Heart left ventricle (tissue), 16 donors: ENCODE measurements around the gene XG. TPM values are rescaled to one million over a fixed set of nuclear protein-coding genes. Genes with fewer than 3 reads are reported as not detected.

Experiments
- ATAC-seq, 4 donors: fragments of 200-7000 bp; cut with Tn5 transposase; one replicate each; pipeline ENCODE4 v1.9.1; 2020 to 2022; ENCODE audit warnings: moderate library complexity in 4 of 4, mild to moderate bottlenecking in 3 of 4, moderate number of reproducible peaks in 1 of 4
- DNase-seq, 5 donors: peaks; one replicate each; pipeline ENCODE4 v3.0.0-alpha.2; 2020
- H3K27ac ChIP-seq, 12 donors: fragments of 200-600 bp; sonication (generic) in 4 of 12; one replicate each; pipeline versions ENCODE4 v1.5.0 to v1.8.0; 2016 to 2022; ENCODE audit warnings: mild to moderate bottlenecking in 2 of 12
- H3K27me3 ChIP-seq, 9 donors: fragments of 200-600 bp; sonication (generic) in 2 of 9; one replicate each; pipeline versions ENCODE4 v1.5.1 to v1.8.0; 2016 to 2022; ENCODE audit warnings: mild to moderate bottlenecking in 3 of 9
- H3K36me3 ChIP-seq, 9 donors: fragments of 200-600 bp; sonication (generic) in 2 of 9; one replicate each; pipeline versions ENCODE4 v1.5.0 to v1.8.0; 2018 to 2022; ENCODE audit warnings: mild to moderate bottlenecking in 2 of 9
- H3K4me1 ChIP-seq, 12 donors: fragments of 200-600 bp; sonication (generic) in 4 of 12; one replicate each; pipeline versions ENCODE4 v1.5.0 to v1.8.0; 2016 to 2022; ENCODE audit warnings: mild to moderate bottlenecking in 3 of 12
- H3K4me3 ChIP-seq, 12 donors: fragments of 200-600 bp; sonication (generic) in 4 of 12; one replicate each; pipeline versions ENCODE4 v1.5.0 to v1.8.0; 2017 to 2022; ENCODE audit warnings: mild to moderate bottlenecking in 9 of 12, moderate library complexity in 4 of 12
- H3K9me3 ChIP-seq, 12 donors: fragments of 200-600 bp; sonication (generic) in 4 of 12; one replicate each; pipeline versions ENCODE4 v1.5.0 to v1.8.0; 2016 to 2022; ENCODE audit warnings: mild to moderate bottlenecking in 1 of 12
- POLR2A ChIP-seq, 2 donors: fragments of 450-650 bp; IDR thresholded peaks; one replicate each; pipeline ENCODE4 v1.6.1; 2017; ENCODE audit warnings: antibody characterized with exemption in 2 of 2, mild to moderate bottlenecking in 2 of 2, moderate library complexity in 2 of 2
- WGBS, 4 donors: extraction: QIAGEN DNeasy Blood & Tissue Kit in 2 of 4; methylation state at CpG; one replicate each; pipeline versions ENCODE4 v1.1.5 to v1.1.7; 2013 to 2018; 5-methylcytosine and 5-hydroxymethylcytosine counted together
- intact Hi-C, 10 donors: fragments of 100-400 bp; cut with DNase I; formaldehyde crosslinking; loops; one replicate each; pipeline versions ENCODE4 v1.11.1 to v1.14.2; 2022
- polyA plus RNA-seq, 2 donors: library from polyadenylated mRNA; stranded (reverse); fragments of 200-250 nt; gene quantifications; one replicate each; pipeline ENCODE4 v1.2.3, GENCODE V29; 2013
- total RNA-seq, 9 donors: library from RNA; depleted of rRNA in 2 of 9; stranded (reverse); fragments of >200 nt in 2 of 9; fragmentation: NEBNext Ultra II Directional in 3 of 9; extraction: Animal tissue kit (Norgen Biotek cat#: 25700) in 3 of 9; gene quantifications; one replicate each; pipeline versions ENCODE4 v1.1.0 to v1.2.4, GENCODE V29; 2016 to 2023
- TF ChIP-seq, protein P1 (sequence below), 12 donors: fragments of 200-600 bp; sonication (generic) in 4 of 12; IDR thresholded peaks; one replicate each; pipeline versions ENCODE4 v1.5.0 to v1.8.0; 2018 to 2022; ENCODE audit warnings: antibody characterized with exemption in 12 of 12, mild to moderate bottlenecking in 5 of 12
- donor health status: ischemic (EF 13 %, LVEDD 7.1; RV severe dilation, severe dysfunction).
- donor health status: healthy with polysubstance abuse.
- donor health status: DM: no; HTN: yes; CAD: no.
- donor health status: DM: no; HTN: no; CAD: no.
- donor health status: ischemic (EF 25% LVEDD 6.9; RV normal size, moderate dysfunction).
- donor health status: ischemic (EF 25% LVEDD 5.7; RV mildly dilated, moderate dysfunction).
- donor health status: healthy.
- donor health status: DM: yes; HTN: yes; CAD: no.
- donor health status: ischemic (EF 35%, LVEDD 5.7; RV mildly dilated, moderate dysfunction).
- donor health status: nonischemic (EF 11% LVEDD 7.7; RV severe dilation, severe dysfunction).
- donor health status: DM: yes; HTN: yes; CAD: no.
- donor health status: PGD.
- donor health status: ischemic (EF 29% LVEDD 5.4; RV normal size, mild dysfunction).
- donor health status: nonischemic (EF 23%, LVEDD 6.1; RV moderate dilation, normal function).

The XG gene
- total and polyA plus RNA-seq, 11 donors = 0.06 to 0.85 (median 0.54) TPM; not detected in 3

DNA sequence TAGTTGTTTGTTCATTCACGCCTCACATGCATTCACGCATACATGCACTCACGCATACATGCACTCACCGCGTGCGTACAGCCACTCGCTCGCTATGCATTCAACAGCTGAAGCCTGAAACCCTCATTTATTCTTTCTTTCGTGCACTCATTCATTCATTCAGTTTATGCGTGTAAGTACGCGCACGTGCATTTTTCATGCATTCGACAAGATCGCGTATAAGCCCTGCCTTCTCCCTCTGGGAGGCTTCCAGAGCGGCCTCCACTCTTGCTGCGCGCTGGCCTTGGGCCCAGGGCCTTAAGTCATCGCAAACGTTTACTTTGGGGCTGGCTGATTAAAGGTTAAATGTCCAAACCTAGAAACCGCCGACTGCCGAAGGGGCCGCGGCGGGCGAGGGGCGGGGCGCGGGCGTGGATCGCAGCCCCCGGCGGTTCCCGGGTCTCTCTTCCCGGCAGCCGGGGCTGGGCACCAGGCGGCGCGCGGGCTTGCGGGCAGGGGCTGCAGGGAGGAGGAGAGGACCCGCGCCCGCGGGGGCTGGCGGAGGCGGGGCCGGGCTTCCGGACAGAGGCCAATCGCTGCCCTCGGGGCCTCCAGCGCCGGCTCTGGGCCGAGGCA is 76.6 kb downstream of the XG start, which contains the start of gene GYG2:
Gene GYG2 (plus strand): TSS at position 587 of the 615 bp plus-strand sequence. CDS start 1,259 bp downstream, outside the sequence.
- H3K27ac ChIP-seq = no peak within 1 kb of the TSS
- WGBS, 4 donors = 15 to 43% (median 17%) methylated on average over 19 to 56 of the region's 56 CpGs
- peak in 2 of 4 donors; percentile 38 to 40 for ATAC-seq

DNA sequence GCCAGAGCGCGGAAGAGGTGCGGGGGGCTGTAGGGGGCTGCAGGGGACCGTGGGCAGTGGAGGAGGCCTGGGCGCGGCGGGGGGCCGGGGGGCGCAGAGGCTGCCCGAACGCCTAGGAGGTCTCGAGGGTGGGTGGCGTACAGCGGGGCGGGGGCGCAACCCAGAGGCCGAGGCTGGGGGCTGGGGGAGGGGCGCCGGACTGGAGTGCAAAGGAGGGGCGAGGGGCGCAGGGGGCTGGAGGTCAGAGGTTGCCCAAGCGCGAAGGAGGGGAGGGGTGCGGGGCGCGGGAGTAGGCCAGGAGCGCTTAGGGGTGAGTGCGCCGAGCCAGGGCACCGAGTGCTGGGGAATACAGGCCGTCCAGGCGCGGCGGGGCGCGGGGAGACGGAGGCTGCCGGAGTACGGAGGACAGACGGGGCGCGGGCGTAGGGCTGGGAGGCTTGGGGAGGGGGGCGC is 77.1 kb downstream of the XG start:
- H3K36me3 ChIP-seq = no peaks in the 10 kb centered on the region
- WGBS, 4 donors = 2 to 6% (median 3%) methylated on average over 10 to 43 of the region's 44 CpGs
- no peak for DNase-seq
- intact Hi-C loops = no loop called here
- H3K27ac ChIP-seq = no peak overlapping the region
- TF ChIP-seq, protein P1, sequence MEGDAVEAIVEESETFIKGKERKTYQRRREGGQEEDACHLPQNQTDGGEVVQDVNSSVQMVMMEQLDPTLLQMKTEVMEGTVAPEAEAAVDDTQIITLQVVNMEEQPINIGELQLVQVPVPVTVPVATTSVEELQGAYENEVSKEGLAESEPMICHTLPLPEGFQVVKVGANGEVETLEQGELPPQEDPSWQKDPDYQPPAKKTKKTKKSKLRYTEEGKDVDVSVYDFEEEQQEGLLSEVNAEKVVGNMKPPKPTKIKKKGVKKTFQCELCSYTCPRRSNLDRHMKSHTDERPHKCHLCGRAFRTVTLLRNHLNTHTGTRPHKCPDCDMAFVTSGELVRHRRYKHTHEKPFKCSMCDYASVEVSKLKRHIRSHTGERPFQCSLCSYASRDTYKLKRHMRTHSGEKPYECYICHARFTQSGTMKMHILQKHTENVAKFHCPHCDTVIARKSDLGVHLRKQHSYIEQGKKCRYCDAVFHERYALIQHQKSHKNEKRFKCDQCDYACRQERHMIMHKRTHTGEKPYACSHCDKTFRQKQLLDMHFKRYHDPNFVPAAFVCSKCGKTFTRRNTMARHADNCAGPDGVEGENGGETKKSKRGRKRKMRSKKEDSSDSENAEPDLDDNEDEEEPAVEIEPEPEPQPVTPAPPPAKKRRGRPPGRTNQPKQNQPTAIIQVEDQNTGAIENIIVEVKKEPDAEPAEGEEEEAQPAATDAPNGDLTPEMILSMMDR (IDR thresholded peaks at IDR 0.05) = no peak
- no peak for TF ChIP-seq POLR2A (IDR thresholded peaks at IDR 0.05)
- peak overlapping the region in 11 of 12 donors; percentile 12 to 54 (median 35) for H3K4me3 ChIP-seq
- peaks cover 0 to 35% (median 0%) of the 10 kb centered on the region in 9 donors for H3K27me3 ChIP-seq
- peaks cover 0 to 16% (median 0%) of the 10 kb centered on the region in 12 donors for H3K4me1 ChIP-seq
- no peaks in the 10 kb centered on the region for H3K9me3 ChIP-seq
- peak in 2 of 4 donors; percentile 31 to 42 for ATAC-seq

More for the DNA sequence above, 76.6 kb downstream of the XG start, which contains the start of gene GYG2:
- H3K36me3 ChIP-seq = no peaks in the 10 kb centered on the region
- H3K9me3 ChIP-seq = no peaks in the 10 kb centered on the region
- no peak for TF ChIP-seq POLR2A (IDR thresholded peaks at IDR 0.05)
- TF ChIP-seq, protein P1 (IDR thresholded peaks at IDR 0.05) = no peak
- DNase-seq = no peak
- peak within 1 kb of the TSS in 11 of 12 donors; percentile 12 to 54 (median 35) for H3K4me3 ChIP-seq
- peaks cover 0 to 35% (median 0%) of the 10 kb centered on the region in 9 donors for H3K27me3 ChIP-seq
- intact Hi-C loops = no loop called here
- H3K4me1 ChIP-seq = peaks cover 0 to 16% (median 0%) of the 10 kb centered on the region in 12 donors

DNA sequence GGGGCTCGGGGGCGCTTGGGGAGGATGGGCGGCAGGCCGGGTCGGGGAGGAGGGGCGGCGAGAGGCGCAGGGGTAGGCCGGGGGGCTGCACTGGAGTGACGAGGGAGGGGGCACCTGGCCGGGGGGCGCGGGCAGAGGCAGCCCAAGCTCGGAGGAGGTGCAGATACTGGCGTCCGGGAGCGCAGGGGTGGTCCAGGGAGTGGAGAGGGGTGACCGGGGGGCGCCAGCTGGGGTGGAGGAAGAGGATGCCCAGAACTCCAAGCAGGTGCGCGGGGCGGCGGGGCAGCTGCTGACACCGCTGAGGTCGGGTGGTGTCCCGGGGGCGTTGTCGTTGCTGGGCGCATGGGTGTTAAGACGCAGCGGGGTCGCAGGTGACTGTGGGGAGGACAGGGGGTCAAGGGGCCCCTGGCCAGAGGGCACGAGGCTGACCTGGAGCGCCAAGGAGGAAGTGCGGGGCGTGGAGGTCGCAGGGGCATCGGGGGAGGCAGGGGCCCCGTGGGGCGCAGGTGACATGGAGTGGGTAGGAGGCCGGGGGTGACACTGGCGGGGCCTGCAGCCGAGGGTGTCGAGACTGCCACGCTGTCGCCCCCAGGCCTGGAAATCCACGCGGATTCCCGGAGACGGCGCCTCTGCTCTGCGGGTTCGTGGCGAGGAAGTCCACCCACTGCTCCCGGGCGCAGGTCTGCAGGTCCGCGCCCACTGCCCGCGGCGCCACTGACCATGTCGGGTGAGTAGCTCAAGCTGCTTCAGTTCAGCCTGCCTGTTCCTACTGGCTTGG is 77.8 kb downstream of the XG start:
- ATAC-seq (no peak), DNase-seq (no peak)
- TF ChIP-seq, protein P1 (IDR thresholded peaks at IDR 0.05) = no peak
- no peak for TF ChIP-seq POLR2A (IDR thresholded peaks at IDR 0.05)
- Histone ChIP-seq H3K36me3 (no peaks in the 10 kb centered on the region), H3K27me3 (peaks cover 0 to 35% (median 0%) of the 10 kb centered on the region in 9 donors), H3K4me3 (peak overlapping the region in 4 of 12 donors; percentile 35 to 54 (median 36)), H3K9me3 (no peaks in the 10 kb centered on the region), H3K27ac (no peak overlapping the region), H3K4me1 (peaks cover 0 to 16% (median 0%) of the 10 kb centered on the region in 12 donors)
- WGBS, 4 donors = 10 to 22% (median 19%) methylated on average over 8 to 62 of the region's 62 CpGs
- intact Hi-C loops = no loop called here
